AG20443 (cell line): ENCODE measurements around the gene ANKRD17.
"Not testable (repeated sequence)": the region's sequence is repeated elsewhere in the genome, so short reads cannot be mapped to it uniquely, and the experiment has no call there.

Source experiments
- DNase-seq: peaks from one replicate; pipeline ENCODE4 v3.0.0; 2012; ENCODE audit warnings: low spot score, mixed read lengths

The ANKRD17 gene

GRCh38 chr4:73244945-73245601 lies 13.5 kb downstream of the ANKRD17 start:
- no peak for DNase-seq

GRCh38 chr4:73237044-73237443 lies 21.6 kb downstream of the ANKRD17 start:
- no peak for DNase-seq

GRCh38 chr4:73236151-73236550 lies 22.4 kb downstream of the ANKRD17 start:
- DNase-seq, result no peak

GRCh38 chr4:73234712-73235111 lies 23.9 kb downstream of the ANKRD17 start:
- DNase-seq, result no peak

GRCh38 chr4:73231518-73232487 lies 26.8 kb downstream of the ANKRD17 start:
- DNase-seq, result no peak

- no peak for DNase-seq
Measured at GRCh38 chr4:73230865-73231517, 27.6 kb downstream of the ANKRD17 start.

- DNase-seq, result not testable (repeated sequence)
Measured at GRCh38 chr4:73228800-73229199, 29.8 kb downstream of the ANKRD17 start.

GRCh38 chr4:73224886-73225285 lies 33.7 kb downstream of the ANKRD17 start:
- no peak for DNase-seq

GRCh38 chr4:73223258-73223650 lies 35.3 kb downstream of the ANKRD17 start:
- no peak for DNase-seq

- DNase-seq, result peak; percentile 87
Measured at GRCh38 chr4:73222466-73223257, 35.9 kb downstream of the ANKRD17 start.

- no peak for DNase-seq
Measured at GRCh38 chr4:73221734-73222133, 36.9 kb downstream of the ANKRD17 start.

- DNase-seq, result no peak
Measured at GRCh38 chr4:73220815-73221214, 37.8 kb downstream of the ANKRD17 start.

- DNase-seq, result peak; percentile 8
Measured at GRCh38 chr4:73213916-73214653, 44.5 kb downstream of the ANKRD17 start.

- DNase-seq, result no peak
Measured at GRCh38 chr4:73212982-73213730, 45.4 kb downstream of the ANKRD17 start.

- no peak for DNase-seq
Measured at GRCh38 chr4:73211968-73212367, 46.6 kb downstream of the ANKRD17 start.

- peak; percentile 42 for DNase-seq
Measured at GRCh38 chr4:73208376-73208775, 50.2 kb downstream of the ANKRD17 start.

- no peak for DNase-seq
Measured at GRCh38 chr4:73206236-73206635, 52.4 kb downstream of the ANKRD17 start.

GRCh38 chr4:73205482-73205881 lies 53.1 kb downstream of the ANKRD17 start:
- no peak for DNase-seq

- DNase-seq, result not testable (repeated sequence)
Measured at GRCh38 chr4:73203976-73204375, 54.6 kb downstream of the ANKRD17 start.

- no peak for DNase-seq
Measured at GRCh38 chr4:73197220-73197619, 61.4 kb downstream of the ANKRD17 start.
